HCT116 (cell line): Measurements from ENCODE around the gene ACTA2. TPM values are rescaled to one million over a fixed set of nuclear protein-coding genes. Genes with fewer than 3 reads are reported as not detected.

ENCODE experiments used
- ATAC-seq: fragments of 200-7000 bp; cut with Tn5 transposase; 2 replicates; pipeline ENCODE4 v1.9.1; 2020; ENCODE audit warnings: mild to moderate bottlenecking, moderate library complexity
- BruUV-seq: library from RNA; stranded (reverse); fragments of 400-500 nt; replicated peaks from 2 replicates; lab custom pipeline; 2021; lab: Mats Ljungman, UMichigan
- CTCF ChIA-PET: fragments of 300-600 bp; sonication (Branson Sonifier 250); formaldehyde crosslinking; loops from one replicate; lab custom pipeline; 2021; ENCODE audit warnings: antibody characterized with exemption; lab: Charles Lee
- POLR2A ChIA-PET: fragments of 300-600, 350-600 bp; sonication (Branson Sonifier 250); formaldehyde crosslinking; loops from one replicate; lab custom pipeline; 2021; ENCODE audit warnings: antibody characterized with exemption; lab: Charles Lee
- RAD21 ChIA-PET, 2 experiments: fragments of 300-600 bp; sonication (Branson Sonifier 250); formaldehyde crosslinking; loops; one replicate each; lab custom pipeline; 2023; ENCODE audit warnings: low total read pairs in 2 of 2; ENCODE audit not compliant: uncharacterized antibody in 2 of 2, unreplicated experiment in 2 of 2, low non-redundant PET in 1 of 2; lab: Charles Lee
- DNase-seq: peaks from one replicate; pipeline ENCODE4 v3.0.0-alpha.2; 2010; ENCODE audit warnings: low read depth, low spot score
- H2AFZ ChIP-seq: fragments of 200-600 bp; shearing (Covaris generic), sonication (generic); 2 replicates; pipeline ENCODE4 v1.6.1; 2017; ENCODE audit warnings: low read depth, mixed run types, mixed read lengths, antibody characterized with exemption, low read length; ENCODE audit not compliant: poor library complexity, severe bottlenecking
- H3K27ac ChIP-seq: 2 replicates; pipeline ENCODE4 v1.5.1; 2012; ENCODE audit warnings: low read depth, low read length
- H3K27me3 ChIP-seq: fragments of 200-600 bp; sonication (generic); 2 replicates; pipeline ENCODE4 v1.6.1; 2016; ENCODE audit warnings: mixed run types, low read length, mixed read lengths; ENCODE audit not compliant: insufficient read depth
- H3K36me3 ChIP-seq, 2 experiments: fragments of 200-500 bp in 1 of 2; fragments of 200-600 bp in 1 of 2; sonication (Bioruptor generic) in 1 of 2; sonication (generic) in 1 of 2; 2 replicates each; pipeline versions ENCODE4 v1.5.1 to v1.6.1; 2014 to 2016; ENCODE audit warnings: low read length in 2 of 2, inconsistent platforms in 1 of 2, mixed read lengths in 1 of 2, mixed run types in 1 of 2; ENCODE audit not compliant: insufficient read depth in 2 of 2, control insufficient read depth in 1 of 2
- H3K4me1 ChIP-seq, 2 experiments: fragments of 200-600 bp in 1 of 2; sonication (generic) in 1 of 2; 2 replicates each; pipeline versions ENCODE4 v1.5.1 to v1.6.1; 2012 to 2017; ENCODE audit warnings: low read length in 2 of 2, inconsistent platforms in 1 of 2, mild to moderate bottlenecking in 1 of 2, mixed read lengths in 1 of 2, mixed run types in 1 of 2, moderate library complexity in 1 of 2; ENCODE audit not compliant: insufficient read depth in 2 of 2, control insufficient read depth in 1 of 2
- H3K4me2 ChIP-seq: fragments of 200-600 bp; sonication (generic); 2 replicates; pipeline ENCODE4 v1.6.1; 2017; ENCODE audit warnings: mixed run types, low read length, mixed read lengths
- H3K4me3 ChIP-seq, 2 experiments: fragments of 200-600 bp in 1 of 2; sonication (generic) in 1 of 2; replicated peaks in 1 of 2; 2 replicates each; pipeline ENCODE4 v1.5.1; 2011 to 2016; ENCODE audit warnings: low read length in 2 of 2, control low read depth in 1 of 2, low read depth in 1 of 2, mild to moderate bottlenecking in 1 of 2, mixed read lengths in 1 of 2, mixed run types in 1 of 2
- H3K79me2 ChIP-seq: fragments of 200-600 bp; sonication (generic); 2 replicates; pipeline ENCODE4 v1.6.1; 2017; ENCODE audit warnings: mild to moderate bottlenecking, mixed run types, low read length, moderate library complexity, mixed read lengths; ENCODE audit not compliant: insufficient read depth
- H3K9ac ChIP-seq: fragments of 200-600 bp; sonication (generic); 2 replicates; pipeline ENCODE4 v1.6.1; 2016; ENCODE audit warnings: low read length, mixed read lengths
- H3K9me2 ChIP-seq: fragments of 200-600 bp; sonication (generic), shearing (Covaris generic); 2 replicates; pipeline ENCODE4 v1.6.1; 2017; ENCODE audit warnings: mixed run types, mild to moderate bottlenecking, moderate library complexity; ENCODE audit not compliant: insufficient read depth
- H3K9me3 ChIP-seq, 2 experiments: fragments of 200-500 bp in 1 of 2; fragments of 200-600 bp in 1 of 2; sonication (Bioruptor generic) in 1 of 2; sonication (generic) in 1 of 2; 2 replicates each; pipeline ENCODE4 v1.6.1; 2014 to 2017; ENCODE audit warnings: low read length in 2 of 2, mixed read lengths in 2 of 2, inconsistent platforms in 1 of 2, low read depth in 1 of 2, mild to moderate bottlenecking in 1 of 2, mixed run types in 1 of 2, moderate library complexity in 1 of 2; ENCODE audit not compliant: control insufficient read depth in 1 of 2, insufficient read depth in 1 of 2
- H4K20me1 ChIP-seq: fragments of 200-600 bp; sonication (generic), shearing (Covaris generic); 2 replicates; pipeline ENCODE4 v1.6.1; 2017; ENCODE audit warnings: mixed run types, mild to moderate bottlenecking, moderate library complexity; ENCODE audit not compliant: insufficient read depth
- ATF3 ChIP-seq: IDR thresholded peaks from 2 replicates; pipeline ENCODE4 v1.6.1; 2012
- EGR1 ChIP-seq: IDR thresholded peaks from 2 replicates; pipeline ENCODE4 v1.6.1; 2012; ENCODE audit warnings: low read depth
- ELF1 ChIP-seq: IDR thresholded peaks from 2 replicates; pipeline ENCODE4 v1.6.1; 2012; ENCODE audit warnings: low read depth, borderline replicate concordance
- EZH2 ChIP-seq: fragments of 200-600 bp; sonication (generic); IDR thresholded peaks from 2 replicates; pipeline ENCODE4 v1.6.1; 2017; ENCODE audit warnings: antibody characterized with exemption, mixed run types
- EZH2phosphoT487 ChIP-seq: fragments of 200-600 bp; IDR thresholded peaks from 2 replicates; pipeline ENCODE4 v1.6.1; 2018; ENCODE audit warnings: antibody characterized with exemption, borderline replicate concordance
- FOSL1 ChIP-seq: IDR thresholded peaks from 2 replicates; pipeline ENCODE4 v1.6.1; 2012; ENCODE audit warnings: low read depth
- POLR2A ChIP-seq: IDR thresholded peaks from 2 replicates; pipeline ENCODE4 v1.7.0; 2011; ENCODE audit warnings: borderline replicate concordance; ENCODE audit not compliant: insufficient read depth, insufficient read length; ENCODE audit errors: extremely low read depth
- POLR2AphosphoS5 ChIP-seq: IDR thresholded peaks from 2 replicates; pipeline ENCODE4 v1.6.1; 2011; ENCODE audit warnings: mild to moderate bottlenecking, low read depth, low read length, moderate library complexity
- RAD21 ChIP-seq: IDR thresholded peaks from 2 replicates; pipeline ENCODE4 v1.6.1; 2012; ENCODE audit warnings: low read depth, mild to moderate bottlenecking
- REST ChIP-seq: IDR thresholded peaks from 2 replicates; pipeline ENCODE4 v1.6.1; 2012; ENCODE audit warnings: low read depth
- SIN3A ChIP-seq: IDR thresholded peaks from 2 replicates; pipeline ENCODE4 v1.6.1; 2012; ENCODE audit warnings: low read depth
- SP1 ChIP-seq: IDR thresholded peaks from 2 replicates; pipeline ENCODE4 v1.6.1; 2012; ENCODE audit warnings: low read depth
- SRF ChIP-seq: IDR thresholded peaks from 2 replicates; pipeline ENCODE4 v1.6.1; 2012; ENCODE audit warnings: low read depth
- TCF7L2 ChIP-seq: IDR thresholded peaks from 2 replicates; pipeline ENCODE4 v1.7.0; 2011; ENCODE audit warnings: borderline replicate concordance, inconsistent platforms; ENCODE audit not compliant: insufficient read depth, insufficient read length; ENCODE audit errors: extremely low read depth
- ZFX ChIP-seq: fragments of 450-650 bp; IDR thresholded peaks from 2 replicates; pipeline ENCODE4 v1.6.1; 2017
- ZNF274 ChIP-seq: fragments of 200-500 bp; sonication (Bioruptor generic); IDR thresholded peaks from 2 replicates; pipeline ENCODE4 v1.6.1; 2014; ENCODE audit warnings: mild to moderate bottlenecking, low read depth, low read length, inconsistent platforms
- intact Hi-C: fragments of 100-400 bp; cut with micrococcal nuclease; formaldehyde crosslinking; loops from 2 replicates; pipeline ENCODE4 v1.10.0; 2022
- total RNA-seq: library from RNA; stranded (reverse); gene quantifications from one replicate; pipeline ENCODE4 v1.2.1, GENCODE V29; 2021; ENCODE audit not compliant: unreplicated experiment
- TF ChIP-seq, protein P1 (sequence below), 3 experiments: fragments of 200-600 bp in 1 of 3; sonication (generic) in 1 of 3; IDR thresholded peaks in 2 of 3; conservative IDR thresholded peaks in 1 of 3; 2 replicates each; pipeline ENCODE4 v1.5.1; 2012 to 2017; ENCODE audit warnings: low read depth in 2 of 3, low read length in 2 of 3, antibody characterized with exemption in 1 of 3, borderline replicate concordance in 1 of 3, control low read depth in 1 of 3, mild to moderate bottlenecking in 1 of 3, mixed read lengths in 1 of 3, mixed run types in 1 of 3, moderate library complexity in 1 of 3; ENCODE audit not compliant: insufficient read depth in 1 of 3

The ACTA2 gene
- total RNA-seq, 1 experiment from 2014 or later: 9.4 TPM

DNA sequence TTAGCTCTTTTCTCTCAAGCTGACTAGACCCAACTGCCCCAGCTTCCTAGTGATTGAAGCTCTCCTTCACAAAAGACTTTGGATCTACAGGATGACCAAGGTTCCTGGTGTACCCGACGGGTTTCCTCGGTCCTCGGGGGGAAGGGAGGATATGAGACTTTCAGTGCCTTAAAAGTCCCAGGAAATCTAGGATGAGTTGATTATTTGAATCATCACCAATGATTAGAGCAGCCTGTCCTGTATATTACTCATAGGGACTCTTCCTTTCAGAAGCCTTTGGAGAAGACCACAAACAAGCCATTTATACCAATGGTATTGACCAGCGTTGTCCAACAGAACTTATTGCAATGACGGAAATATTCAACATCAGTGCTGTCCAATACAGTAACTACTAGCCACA is 6.1 kb upstream of the ACTA2 start:
- H3K4me3 ChIP-seq: no peak overlapping the region
- ATAC-seq (no peak), DNase-seq (no peak)
- H4K20me1 ChIP-seq: no peaks in the 10 kb centered on the region
- no peak overlapping the region for H3K27ac ChIP-seq
- no peak overlapping the region for H2AFZ ChIP-seq
- RAD21 ChIA-PET: no interaction called here
- H3K4me1 ChIP-seq: no peaks in the 10 kb centered on the region
- H3K9me2 ChIP-seq: no peaks in the 10 kb centered on the region
- intact Hi-C loops: no loop called here
- H3K27me3 ChIP-seq: no peaks in the 10 kb centered on the region
- POLR2A ChIA-PET: no interaction called here
- H3K9me3 ChIP-seq: no peaks in the 10 kb centered on the region
- no peaks in the 10 kb centered on the region for H3K79me2 ChIP-seq
- CTCF ChIA-PET: no interaction called here
- BruUV-seq: no TSS peak
- H3K36me3 ChIP-seq: no peaks in the 10 kb centered on the region
- TF ChIP-seq SIN3A (no peak), FOSL1 (no peak), POLR2A (no peak), ZFX (no peak), EGR1 (no peak), EZH2phosphoT487 (no peak)
- TF ChIP-seq, protein P1, sequence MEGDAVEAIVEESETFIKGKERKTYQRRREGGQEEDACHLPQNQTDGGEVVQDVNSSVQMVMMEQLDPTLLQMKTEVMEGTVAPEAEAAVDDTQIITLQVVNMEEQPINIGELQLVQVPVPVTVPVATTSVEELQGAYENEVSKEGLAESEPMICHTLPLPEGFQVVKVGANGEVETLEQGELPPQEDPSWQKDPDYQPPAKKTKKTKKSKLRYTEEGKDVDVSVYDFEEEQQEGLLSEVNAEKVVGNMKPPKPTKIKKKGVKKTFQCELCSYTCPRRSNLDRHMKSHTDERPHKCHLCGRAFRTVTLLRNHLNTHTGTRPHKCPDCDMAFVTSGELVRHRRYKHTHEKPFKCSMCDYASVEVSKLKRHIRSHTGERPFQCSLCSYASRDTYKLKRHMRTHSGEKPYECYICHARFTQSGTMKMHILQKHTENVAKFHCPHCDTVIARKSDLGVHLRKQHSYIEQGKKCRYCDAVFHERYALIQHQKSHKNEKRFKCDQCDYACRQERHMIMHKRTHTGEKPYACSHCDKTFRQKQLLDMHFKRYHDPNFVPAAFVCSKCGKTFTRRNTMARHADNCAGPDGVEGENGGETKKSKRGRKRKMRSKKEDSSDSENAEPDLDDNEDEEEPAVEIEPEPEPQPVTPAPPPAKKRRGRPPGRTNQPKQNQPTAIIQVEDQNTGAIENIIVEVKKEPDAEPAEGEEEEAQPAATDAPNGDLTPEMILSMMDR (IDR thresholded peaks at IDR 0.05 in 2 of 3, conservative IDR thresholded peaks at IDR 0.05 in 1 of 3; ENCODE audit: borderline replicate concordance in 1 of 3, insufficient read depth in 1 of 3, low read depth in 2 of 3, low read length in 2 of 3): no peak
- H3K4me2 ChIP-seq: no peak overlapping the region
- no peak overlapping the region for H3K9ac ChIP-seq

- H3K4me3 ChIP-seq: no peak overlapping the region
- no peaks in the 10 kb centered on the region for H3K36me3 ChIP-seq
- no peaks in the 10 kb centered on the region for H3K9me2 ChIP-seq
- intact Hi-C loops: no loop called here
- no peaks in the 10 kb centered on the region for H3K27me3 ChIP-seq
- no peaks in the 10 kb centered on the region for H4K20me1 ChIP-seq
- no TSS peak for BruUV-seq
- ATAC-seq: no peak
- TF ChIP-seq SP1: no peak
- no peak for TF ChIP-seq POLR2AphosphoS5
- no peak for TF ChIP-seq SIN3A
- no peak for TF ChIP-seq EZH2
- no peak for TF ChIP-seq ATF3
- no peak for TF ChIP-seq POLR2A
- TF ChIP-seq ZNF274: no peak
- no peak for TF ChIP-seq SRF
- no peak for TF ChIP-seq ELF1
- TF ChIP-seq TCF7L2: no peak
- no peak for TF ChIP-seq ZFX
- TF ChIP-seq RAD21: no peak
- no peak for TF ChIP-seq REST
- no peak for TF ChIP-seq EGR1
- no peak for TF ChIP-seq EZH2phosphoT487
- TF ChIP-seq, all 23 proteins: peak for 0
- RAD21 ChIA-PET: no interaction called here
- Histone ChIP-seq H3K79me2 (no peaks in the 10 kb centered on the region), H3K27ac (no peak overlapping the region), H3K4me2 (no peak overlapping the region), H3K4me1 (no peaks in the 10 kb centered on the region), H2AFZ (no peak overlapping the region), H3K9ac (no peak overlapping the region), H3K9me3 (no peaks in the 10 kb centered on the region)
- CTCF ChIA-PET: no interaction called here
- no peak for DNase-seq
- POLR2A ChIA-PET: no interaction called here
Observed at GRCh38 chr10:88957381-88957780, 4.8 kb upstream of the ACTA2 start.
